Common myeloid progenitor, CD34-positive (primary cell): ENCODE results near the gene POLD4.

Experiments used
- CTCF ChIA-PET: fragments of 350-600 bp; sonication (Branson Sonifier 250); formaldehyde crosslinking; loops from one replicate; lab custom pipeline; 2021; ENCODE audit warnings: antibody characterized with exemption; lab: Charles Lee
- POLR2A ChIA-PET: fragments of 350-600 bp; sonication (Branson Sonifier 250); formaldehyde crosslinking; loops from one replicate; lab custom pipeline; 2021; ENCODE audit warnings: antibody characterized with exemption; lab: Charles Lee
- DNase-seq, 3 donors: peaks; one replicate each; pipeline versions ENCODE4 v3.0.0 to v3.0.0-alpha.2; 2013
- H3K27ac ChIP-seq, 2 experiments: 1 replicate in 1 of 2; 2 replicates in 1 of 2; pipeline ENCODE4 v1.7.0; 2013; ENCODE audit warnings: inconsistent platforms in 2 of 2, low read length in 2 of 2, mild to moderate bottlenecking in 2 of 2, low read depth in 1 of 2, moderate library complexity in 1 of 2; ENCODE audit not compliant: severe bottlenecking in 2 of 2, insufficient read depth in 1 of 2, poor library complexity in 1 of 2
- H3K27me3 ChIP-seq, 5 experiments: replicated peaks in 2 of 5; 1 replicate in 3 of 5; 2 replicates in 2 of 5; pipeline versions ENCODE4 v1.6.1 to v1.7.0; 2013; ENCODE audit warnings: low read length in 4 of 5, mild to moderate bottlenecking in 2 of 5, moderate library complexity in 2 of 5, inconsistent platforms in 1 of 5; ENCODE audit not compliant: insufficient read depth in 5 of 5, control insufficient read depth in 4 of 5
- H3K36me3 ChIP-seq, 4 experiments: 1 replicate in 2 of 4; 2 replicates in 2 of 4; pipeline versions ENCODE4 v1.6.1 to v1.7.0; 2013; ENCODE audit warnings: low read length in 3 of 4, control low read depth in 1 of 4, mild to moderate bottlenecking in 1 of 4; ENCODE audit not compliant: control insufficient read depth in 4 of 4, insufficient read depth in 4 of 4
- H3K4me1 ChIP-seq, 4 experiments: 1 replicate in 3 of 4; 2 replicates in 1 of 4; pipeline versions ENCODE4 v1.6.1 to v1.7.1; 2013; ENCODE audit warnings: low read length in 3 of 4, mild to moderate bottlenecking in 3 of 4, control low read depth in 1 of 4, inconsistent platforms in 1 of 4, moderate library complexity in 1 of 4; ENCODE audit not compliant: control insufficient read depth in 4 of 4, insufficient read depth in 4 of 4; ENCODE audit errors: control extremely low read depth in 1 of 4
- H3K4me3 ChIP-seq, 7 experiments: 1 replicate in 4 of 7; 2 replicates in 3 of 7; pipeline versions ENCODE4 v1.5.1 to v1.7.0; 2013; ENCODE audit warnings: mild to moderate bottlenecking in 7 of 7, low read length in 6 of 7, moderate library complexity in 6 of 7, inconsistent platforms in 2 of 7, low read depth in 2 of 7, control low read depth in 1 of 7; ENCODE audit not compliant: insufficient read depth in 4 of 7, control insufficient read depth in 1 of 7; ENCODE audit errors: extremely low read depth in 1 of 7
- H3K9me3 ChIP-seq, 5 experiments: 1 replicate in 4 of 5; 2 replicates in 1 of 5; pipeline versions ENCODE4 v1.6.1 to v1.7.1; 2013; ENCODE audit warnings: low read length in 4 of 5, mild to moderate bottlenecking in 2 of 5, inconsistent platforms in 1 of 5, low read depth in 1 of 5, moderate library complexity in 1 of 5; ENCODE audit not compliant: control insufficient read depth in 4 of 5, insufficient read depth in 2 of 5; ENCODE audit errors: control extremely low read depth in 1 of 5
- WGBS: methylation state at CpG from one replicate; pipeline ENCODE4 v1.1.5; 2013; ENCODE audit not compliant: insufficient coverage; 5-methylcytosine and 5-hydroxymethylcytosine counted together

POLD4 gene

GRCh38 chr11:67313125-67313890, 40.0 kb downstream of the POLD4 start:
- no peaks in the 10 kb centered on the region for H3K9me3 ChIP-seq
- H3K4me1 ChIP-seq = peaks cover 6 to 30% (median 21%) of the 10 kb centered on the region in 4 experiments
- WGBS = 95% methylated on average over 11 of the region's 11 CpGs
- H3K4me3 ChIP-seq = no peak overlapping the region
- ChIA-PET CTCF (interaction anchor here (0.7 to 11.4 kb wide), 9 partner anchors 8 to 233 kb away, joined by 3 to 124 read pairs (median 11); partner anchors contain the start of genes ANKRD13D and SSH3), POLR2A (interaction anchor here (2.6 kb wide), 1 partner anchor 24 kb away, joined by 11 read pairs; the partner anchor contains the start of gene ANKRD13D)
- H3K27me3 ChIP-seq = no peaks in the 10 kb centered on the region
- peak overlapping the region in 1 of 2 experiments; percentile 46 for H3K27ac ChIP-seq
- H3K36me3 ChIP-seq = peaks cover 0 to 37% (median 17%) of the 10 kb centered on the region in 4 experiments
- DNase-seq = no peak

- Histone ChIP-seq H3K4me1 (peaks cover 5 to 24% (median 15%) of the 10 kb centered on the region in 4 experiments), H3K9me3 (no peaks in the 10 kb centered on the region), H3K27me3 (no peaks in the 10 kb centered on the region), H3K4me3 (no peak overlapping the region), H3K36me3 (peaks cover 0 to 46% (median 24%) of the 10 kb centered on the region in 4 experiments), H3K27ac (peak overlapping the region in 1 of 2 experiments; percentile 53)
- peak; percentile 24 to 32 (median 29) for DNase-seq
- 71% methylated on average over 15 of the region's 22 CpGs for WGBS
- POLR2A ChIA-PET = no interaction called here
- CTCF ChIA-PET = interaction anchor here (0.7 to 11.4 kb wide), 3 partner anchors 10 to 49 kb away, joined by 3 to 124 read pairs (median 20); partner anchors contain the start of gene SSH3
These were observed 40.9 kb downstream of the POLD4 start for GRCh38 chr11:67312187-67313021.

GRCh38 chr11:67311556-67312082, 41.7 kb downstream of the POLD4 start:
- POLR2A ChIA-PET = no interaction called here
- 95% methylated on average over 14 of the region's 15 CpGs for WGBS

GRCh38 chr11:67311051-67311555, 42.2 kb downstream of the POLD4 start:
- no peaks in the 10 kb centered on the region for H3K9me3 ChIP-seq
- H3K27ac ChIP-seq = no peak overlapping the region
- ChIA-PET POLR2A (no interaction called here), CTCF (interaction anchor here (1.2 to 4.1 kb wide), 7 partner anchors 9 to 58 kb away, joined by 3 to 20 read pairs (median 4); partner anchors contain the start of gene SSH3)
- 93% methylated on average over 15 of the region's 18 CpGs for WGBS
- peaks cover 5 to 17% (median 11%) of the 10 kb centered on the region in 4 experiments for H3K4me1 ChIP-seq
- H3K36me3 ChIP-seq = peaks cover 0 to 53% (median 27%) of the 10 kb centered on the region in 4 experiments
- H3K4me3 ChIP-seq = no peak overlapping the region
- H3K27me3 ChIP-seq = no peaks in the 10 kb centered on the region
- no peak for DNase-seq

More at GRCh38 chr11:67311556-67312082, 41.7 kb downstream of the POLD4 start:
- peaks cover 0 to 53% (median 27%) of the 10 kb centered on the region in 4 experiments for H3K36me3 ChIP-seq
- H3K4me1 ChIP-seq = peaks cover 5 to 17% (median 12%) of the 10 kb centered on the region in 4 experiments
- H3K9me3 ChIP-seq = no peaks in the 10 kb centered on the region
- peak overlapping the region in 1 of 2 experiments; percentile 53 for H3K27ac ChIP-seq
- no peak overlapping the region for H3K4me3 ChIP-seq
- no peak for DNase-seq
- CTCF ChIA-PET = interaction anchor here (1.2 to 4.1 kb wide), 5 partner anchors 9 to 59 kb away, joined by 3 to 20 read pairs (median 4); partner anchors contain the start of gene SSH3
- no peaks in the 10 kb centered on the region for H3K27me3 ChIP-seq

- CTCF ChIA-PET = interaction anchor here (1.2 to 1.9 kb wide), 7 partner anchors 9 to 58 kb away, joined by 3 to 5 read pairs (median 4); no protein-coding TSS in a partner anchor
- no peak for DNase-seq
- POLR2A ChIA-PET = interaction anchor here (0.7 kb wide), 1 partner anchor 21 kb away, joined by 3 read pairs; the partner anchor contains the start of gene ANKRD13D
- Histone ChIP-seq H3K4me3 (no peak overlapping the region), H3K4me1 (peaks cover 5 to 17% (median 11%) of the 10 kb centered on the region in 4 experiments), H3K36me3 (peaks cover 0 to 53% (median 27%) of the 10 kb centered on the region in 4 experiments), H3K27me3 (no peaks in the 10 kb centered on the region), H3K27ac (no peak overlapping the region), H3K9me3 (no peaks in the 10 kb centered on the region)
- 94% methylated on average over 19 of the region's 19 CpGs for WGBS
These were observed 42.9 kb downstream of the POLD4 start for GRCh38 chr11:67310246-67311050.
